ENCODE data around the gene PIEZO1. TPM values are rescaled to one million over a fixed set of nuclear protein-coding genes. Genes with fewer than 3 reads are reported as not detected.

Gene PIEZO1
- total and polyA plus RNA-seq, 9 of the 15 experiments (the other 6 are each of a cell fraction or from before 2014, with no cell fraction given) = 3.6 to 432 (median 131) TPM

DNA sequence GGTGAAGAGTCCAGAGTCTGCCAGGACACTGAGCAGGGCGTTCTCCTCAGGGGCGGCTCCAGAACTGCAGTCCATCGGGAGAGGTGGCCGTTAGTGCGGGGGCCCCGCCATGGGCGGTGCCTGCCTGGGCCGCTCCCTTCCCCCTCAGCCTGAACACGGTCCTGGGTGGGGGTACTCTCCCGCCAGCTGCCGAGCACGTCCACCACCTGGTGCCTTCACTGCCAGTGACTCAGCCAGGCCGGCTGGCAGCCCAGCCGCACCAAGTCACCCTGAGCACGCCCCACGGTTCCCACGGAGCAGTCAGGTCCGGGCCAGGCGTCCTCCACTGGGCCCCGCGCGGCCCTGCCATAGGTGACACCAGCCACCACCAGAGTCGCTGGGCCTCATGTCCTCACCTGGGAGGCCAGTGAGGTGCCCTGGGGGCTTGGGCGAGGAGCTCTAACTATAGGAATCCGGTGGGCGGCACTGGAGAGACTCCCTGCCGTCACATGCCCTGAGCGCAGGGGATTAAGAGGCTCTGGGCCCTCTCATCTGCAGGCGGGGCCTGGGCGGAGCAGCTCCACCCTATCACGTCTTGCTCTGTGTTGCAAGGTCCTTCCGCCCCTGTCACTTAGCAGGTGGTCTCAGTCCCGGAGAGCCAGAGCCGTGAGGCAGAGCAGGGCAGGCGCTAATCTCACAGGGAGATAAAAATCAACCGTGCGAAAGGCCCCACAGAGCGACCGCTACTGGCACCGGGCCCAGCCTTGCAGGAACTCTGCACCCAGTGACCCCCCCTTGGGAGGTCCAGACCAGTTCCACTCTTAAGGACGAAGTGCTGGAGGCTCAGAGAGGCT lies 14.3 kb downstream of the PIEZO1 start (continued):
- TF ChIP-seq MEF2D (tag; conservative IDR thresholded peaks at IDR 0.05; ENCODE audit: low read depth) = no peak
- no peak for TF ChIP-seq ZC3H11A (IDR thresholded peaks at IDR 0.05; ENCODE audit: low read depth, low read length)
- TF ChIP-seq GATA2 (CRISPR knock-in tag; IDR thresholded peaks at IDR 0.05) = peak; percentile 86
- TF ChIP-seq, protein P1, sequence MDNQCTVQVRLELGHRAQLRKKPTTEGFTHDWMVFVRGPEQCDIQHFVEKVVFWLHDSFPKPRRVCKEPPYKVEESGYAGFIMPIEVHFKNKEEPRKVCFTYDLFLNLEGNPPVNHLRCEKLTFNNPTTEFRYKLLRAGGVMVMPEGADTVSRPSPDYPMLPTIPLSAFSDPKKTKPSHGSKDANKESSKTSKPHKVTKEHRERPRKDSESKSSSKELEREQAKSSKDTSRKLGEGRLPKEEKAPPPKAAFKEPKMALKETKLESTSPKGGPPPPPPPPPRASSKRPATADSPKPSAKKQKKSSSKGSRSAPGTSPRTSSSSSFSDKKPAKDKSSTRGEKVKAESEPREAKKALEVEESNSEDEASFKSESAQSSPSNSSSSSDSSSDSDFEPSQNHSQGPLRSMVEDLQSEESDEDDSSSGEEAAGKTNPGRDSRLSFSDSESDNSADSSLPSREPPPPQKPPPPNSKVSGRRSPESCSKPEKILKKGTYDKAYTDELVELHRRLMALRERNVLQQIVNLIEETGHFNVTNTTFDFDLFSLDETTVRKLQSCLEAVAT (IDR thresholded peaks at IDR 0.05) = no peak
- TF ChIP-seq RFX7 (CRISPR knock-in tag; IDR thresholded peaks at IDR 0.05) = no peak
- peak; percentile 15; the same call in 1 of the 2 replicates for TF ChIP-seq TARDBP (IDR thresholded peaks at IDR 0.05)
- no peak for TF ChIP-seq PBX2 (CRISPR knock-in tag; IDR thresholded peaks at IDR 0.05; ENCODE audit: low read depth)
- peak; percentile 46; the same call in 1 of the 2 replicates for TF ChIP-seq PBX2 (tag; conservative IDR thresholded peaks at IDR 0.05; ENCODE audit: low read depth)
- peak; percentile 86 for TF ChIP-seq SMAD4 (CRISPR knock-in tag; conservative IDR thresholded peaks at IDR 0.05)
- TF ChIP-seq TEAD4 (IDR thresholded peaks at IDR 0.05; ENCODE audit: low read length) = peak; percentile 55
- TF ChIP-seq TEAD4 (CRISPR knock-in tag; IDR thresholded peaks at IDR 0.05; ENCODE audit: borderline replicate concordance) = no peak; the same call in 1 of the 2 replicates
- TF ChIP-seq BACH1 (tag; IDR thresholded peaks at IDR 0.05) = no peak
- no peak for TF ChIP-seq FOXK1 (CRISPR knock-in tag; IDR thresholded peaks at IDR 0.05; ENCODE audit: borderline replicate concordance)
